ENCODE measurements around the gene TEPSIN.
A peak's percentile ranks its signal among the peaks of the same experiment; 100 is the strongest.

The TEPSIN gene

GRCh38 chr17:81241203-81241602 is 2.3 kb upstream of the TEPSIN start:
- no peak for TF ChIP-seq CTCF (conservative IDR thresholded peaks at IDR 0.05; ENCODE audit: low read depth, low read length)
- H3K4me3 ChIP-seq (ENCODE audit: low read length), result no peak overlapping the region
- no peak for DNase-seq (ENCODE audit: low read depth)

- H3K4me3 ChIP-seq (ENCODE audit: low read length), result no peak overlapping the region
- no peak for DNase-seq (ENCODE audit: low read depth)
- TF ChIP-seq CTCF (conservative IDR thresholded peaks at IDR 0.05; ENCODE audit: low read depth, low read length), result no peak
These were observed 1.9 kb upstream of the TEPSIN start for GRCh38 chr17:81240761-81241160.

- TF ChIP-seq CTCF (conservative IDR thresholded peaks at IDR 0.05; ENCODE audit: low read depth, low read length), result no peak
- peak overlapping the region; percentile 72 for H3K4me3 ChIP-seq (ENCODE audit: low read length)
- DNase-seq (ENCODE audit: low read depth), result no peak
These were observed 1.1 kb upstream of the TEPSIN start for GRCh38 chr17:81239714-81240555.

GRCh38 chr17:81238490-81238814 is 403 bp downstream of the TEPSIN start:
- TF ChIP-seq CTCF (conservative IDR thresholded peaks at IDR 0.05; ENCODE audit: low read depth, low read length), result no peak
- DNase-seq (ENCODE audit: low read depth), result no peak
- H3K4me3 ChIP-seq (ENCODE audit: low read length), result peak overlapping the region; percentile 76

- peak overlapping the region; percentile 76 for H3K4me3 ChIP-seq (ENCODE audit: low read length)
- no peak for DNase-seq (ENCODE audit: low read depth)
- no peak for TF ChIP-seq CTCF (conservative IDR thresholded peaks at IDR 0.05; ENCODE audit: low read depth, low read length)
These were observed 1.0 kb downstream of the TEPSIN start for GRCh38 chr17:81237591-81238489.

- no peak for TF ChIP-seq CTCF (conservative IDR thresholded peaks at IDR 0.05; ENCODE audit: low read depth, low read length)
- no peak overlapping the region for H3K4me3 ChIP-seq (ENCODE audit: low read length)
- DNase-seq (ENCODE audit: low read depth), result no peak
These were observed 2.1 kb downstream of the TEPSIN start for GRCh38 chr17:81236784-81237183.
